Nephron (organoid): ENCODE results near the gene B3GNT7.

Experiments
- H3K27ac Mint-ChIP-seq, 3 experiments: 2 replicates each; pipeline ENCODE4 v1.8.0; 2020; ENCODE audit warnings: mixed read lengths in 3 of 3, mild to moderate bottlenecking in 2 of 3, moderate library complexity in 1 of 3
- H3K27me3 Mint-ChIP-seq: 2 replicates; pipeline ENCODE4 v1.8.0; 2021; ENCODE audit warnings: low read depth, mild to moderate bottlenecking, moderate library complexity, mixed read lengths
- H3K36me3 Mint-ChIP-seq: 2 replicates; pipeline ENCODE4 v1.8.0; 2020; ENCODE audit warnings: low read depth, mixed read lengths
- H3K4me1 Mint-ChIP-seq: 2 replicates; pipeline ENCODE4 v1.8.0; 2020; ENCODE audit warnings: mixed read lengths
- H3K4me3 Mint-ChIP-seq, 3 experiments: 2 replicates each; pipeline ENCODE4 v1.8.0; 2020; ENCODE audit warnings: mild to moderate bottlenecking in 3 of 3, mixed read lengths in 3 of 3, moderate library complexity in 2 of 3
- H3K9me3 Mint-ChIP-seq: 2 replicates; pipeline ENCODE4 v1.8.0; 2020; ENCODE audit warnings: mixed read lengths
- TF ChIP-seq, protein P1 (sequence below), 3 experiments: fragments of 200-600 bp; sonication (generic); IDR thresholded peaks; one replicate each; pipeline ENCODE4 v1.5.0; 2021; ENCODE audit warnings: antibody characterized with exemption in 3 of 3; ENCODE audit not compliant: unreplicated experiment in 3 of 3

The B3GNT7 gene

GRCh38 chr2:231450548-231450989 is 55.1 kb downstream of the B3GNT7 start:
- no peaks in the 10 kb centered on the region for H3K4me1 Mint-ChIP-seq

More at GRCh38 chr2:231450548-231450989, 55.1 kb downstream of the B3GNT7 start:
- peaks cover 24% of the 10 kb centered on the region for H3K36me3 Mint-ChIP-seq
- no peak overlapping the region for H3K4me3 Mint-ChIP-seq
- no peaks in the 10 kb centered on the region for H3K9me3 Mint-ChIP-seq
- TF ChIP-seq, protein P1, sequence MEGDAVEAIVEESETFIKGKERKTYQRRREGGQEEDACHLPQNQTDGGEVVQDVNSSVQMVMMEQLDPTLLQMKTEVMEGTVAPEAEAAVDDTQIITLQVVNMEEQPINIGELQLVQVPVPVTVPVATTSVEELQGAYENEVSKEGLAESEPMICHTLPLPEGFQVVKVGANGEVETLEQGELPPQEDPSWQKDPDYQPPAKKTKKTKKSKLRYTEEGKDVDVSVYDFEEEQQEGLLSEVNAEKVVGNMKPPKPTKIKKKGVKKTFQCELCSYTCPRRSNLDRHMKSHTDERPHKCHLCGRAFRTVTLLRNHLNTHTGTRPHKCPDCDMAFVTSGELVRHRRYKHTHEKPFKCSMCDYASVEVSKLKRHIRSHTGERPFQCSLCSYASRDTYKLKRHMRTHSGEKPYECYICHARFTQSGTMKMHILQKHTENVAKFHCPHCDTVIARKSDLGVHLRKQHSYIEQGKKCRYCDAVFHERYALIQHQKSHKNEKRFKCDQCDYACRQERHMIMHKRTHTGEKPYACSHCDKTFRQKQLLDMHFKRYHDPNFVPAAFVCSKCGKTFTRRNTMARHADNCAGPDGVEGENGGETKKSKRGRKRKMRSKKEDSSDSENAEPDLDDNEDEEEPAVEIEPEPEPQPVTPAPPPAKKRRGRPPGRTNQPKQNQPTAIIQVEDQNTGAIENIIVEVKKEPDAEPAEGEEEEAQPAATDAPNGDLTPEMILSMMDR (IDR thresholded peaks at IDR 0.05; ENCODE audit: unreplicated experiment in 3 of 3), result no peak
- H3K27me3 Mint-ChIP-seq, result no peaks in the 10 kb centered on the region
- H3K27ac Mint-ChIP-seq, result no peak overlapping the region
